H9 (cell line): ENCODE results near the gene CCDC138. TPM values are rescaled to one million over a fixed set of nuclear protein-coding genes. Genes with fewer than 3 reads are reported as not detected.

Experiments used
- DNase-seq: peaks from one replicate; pipeline ENCODE4 v3.0.0-alpha.2; 2017
- H2AFZ ChIP-seq: one replicate; pipeline ENCODE4 v1.6.1; 2013; ENCODE audit warnings: mild to moderate bottlenecking, low read length, control low read depth, moderate library complexity
- H2AK5ac ChIP-seq: 2 replicates; pipeline ENCODE4 v1.6.1; 2013; ENCODE audit warnings: low read length, control low read depth, mixed read lengths; ENCODE audit not compliant: insufficient read length
- H2BK120ac ChIP-seq: one replicate; pipeline ENCODE4 v1.6.1; 2013; ENCODE audit warnings: low read depth, mild to moderate bottlenecking, low read length, control low read depth, inconsistent platforms; ENCODE audit not compliant: poor library complexity, severe bottlenecking
- H2BK12ac ChIP-seq: 2 replicates; pipeline ENCODE4 v1.6.1; 2013; ENCODE audit warnings: low read length, control low read depth, mixed read lengths, low read depth; ENCODE audit not compliant: insufficient read length
- H2BK15ac ChIP-seq: 2 replicates; pipeline ENCODE4 v1.6.1; 2013; ENCODE audit warnings: low read depth, low read length, control low read depth
- H2BK20ac ChIP-seq: one replicate; pipeline ENCODE4 v1.6.1; 2013; ENCODE audit warnings: low read depth, mild to moderate bottlenecking, low read length, control low read depth, inconsistent platforms; ENCODE audit not compliant: poor library complexity, severe bottlenecking
- H2BK5ac ChIP-seq: 2 replicates; pipeline ENCODE4 v1.6.1; 2013; ENCODE audit warnings: low read length, control low read depth, mixed read lengths; ENCODE audit not compliant: insufficient read length
- H3K14ac ChIP-seq: 2 replicates; pipeline ENCODE4 v1.6.1; 2013; ENCODE audit warnings: low read length, control low read depth; ENCODE audit not compliant: insufficient read depth
- H3K18ac ChIP-seq: 2 replicates; pipeline ENCODE4 v1.6.1; 2013; ENCODE audit warnings: low read depth, mild to moderate bottlenecking, mixed read lengths, low read length, control low read depth; ENCODE audit not compliant: insufficient read length
- H3K23ac ChIP-seq: 2 replicates; pipeline ENCODE4 v1.6.1; 2013; ENCODE audit warnings: low read length, control low read depth, mixed read lengths, low read depth; ENCODE audit not compliant: insufficient read length
- H3K23me2 ChIP-seq: 2 replicates; pipeline ENCODE4 v1.6.1; 2013; ENCODE audit warnings: low read depth, mild to moderate bottlenecking, mixed read lengths, low read length, control low read depth; ENCODE audit not compliant: insufficient read length, poor library complexity, severe bottlenecking
- H3K27ac ChIP-seq: 2 replicates; pipeline ENCODE4 v1.5.1; 2013; ENCODE audit warnings: low read length, control low read depth, mixed read lengths, low read depth; ENCODE audit not compliant: insufficient read length
- H3K27me3 ChIP-seq: 2 replicates; pipeline ENCODE4 v1.6.1; 2013; ENCODE audit warnings: low read length, control low read depth, inconsistent platforms; ENCODE audit not compliant: insufficient read depth
- H3K4ac ChIP-seq: 2 replicates; pipeline ENCODE4 v1.6.1; 2013; ENCODE audit warnings: low read depth, mild to moderate bottlenecking, control low read depth, inconsistent platforms, low read length, moderate library complexity
- H3K4me1 ChIP-seq: 2 replicates; pipeline ENCODE4 v1.6.1; 2013; ENCODE audit warnings: low read length, control low read depth, inconsistent platforms; ENCODE audit not compliant: insufficient read depth
- H3K4me2 ChIP-seq: 2 replicates; pipeline ENCODE4 v1.6.1; 2013; ENCODE audit warnings: low read length, control low read depth, mixed read lengths; ENCODE audit not compliant: insufficient read length, insufficient read depth
- H3K56ac ChIP-seq: 2 replicates; pipeline ENCODE4 v1.6.1; 2013; ENCODE audit warnings: low read depth, mild to moderate bottlenecking, mixed read lengths, low read length, control low read depth; ENCODE audit not compliant: insufficient read length
- H3K79me1 ChIP-seq: 2 replicates; pipeline ENCODE4 v1.6.1; 2013; ENCODE audit warnings: low read depth, mild to moderate bottlenecking, moderate library complexity, low read length, control low read depth, inconsistent platforms; ENCODE audit not compliant: insufficient read depth, poor library complexity, severe bottlenecking
- H3K79me2 ChIP-seq: 2 replicates; pipeline ENCODE4 v1.6.1; 2013; ENCODE audit warnings: low read length, control low read depth, inconsistent platforms; ENCODE audit not compliant: insufficient read depth
- H3K9ac ChIP-seq: 2 replicates; pipeline ENCODE4 v1.6.1; 2013; ENCODE audit warnings: low read length, control low read depth, mixed read lengths; ENCODE audit not compliant: insufficient read length; ENCODE audit errors: extremely low read depth
- H3K9me3 ChIP-seq: one replicate; pipeline ENCODE4 v1.6.1; 2013; ENCODE audit warnings: low read depth, low read length, inconsistent platforms; ENCODE audit not compliant: control insufficient read depth
- H3T11ph ChIP-seq: one replicate; pipeline ENCODE4 v1.6.1; 2013; ENCODE audit warnings: mild to moderate bottlenecking, low read length, control low read depth, inconsistent platforms
- H4K20me1 ChIP-seq: one replicate; pipeline ENCODE4 v1.6.1; 2013; ENCODE audit not compliant: control insufficient read depth, insufficient read length, insufficient read depth
- H4K5ac ChIP-seq: 2 replicates; pipeline ENCODE4 v1.6.1; 2013; ENCODE audit warnings: low read depth, mild to moderate bottlenecking, mixed read lengths, low read length, control low read depth; ENCODE audit not compliant: insufficient read length
- H4K8ac ChIP-seq: replicated peaks from 2 replicates; pipeline ENCODE4 v1.6.1; 2013; ENCODE audit warnings: low read length, control low read depth, mixed read lengths, low read depth; ENCODE audit not compliant: insufficient read length
- H4K91ac ChIP-seq: 2 replicates; pipeline ENCODE4 v1.6.1; 2013; ENCODE audit warnings: low read depth, mild to moderate bottlenecking, moderate library complexity, mixed read lengths, low read length, control low read depth; ENCODE audit not compliant: insufficient read length
- H3K27ac Mint-ChIP-seq, 3 experiments: 2 replicates in 2 of 3; 3 replicates in 1 of 3; pipeline ENCODE4 v1.8.0; 2020 to 2021; ENCODE audit warnings: mixed read lengths in 3 of 3, mild to moderate bottlenecking in 1 of 3, moderate library complexity in 1 of 3
- H3K27me3 Mint-ChIP-seq: 2 replicates; pipeline ENCODE4 v1.8.0; 2021; ENCODE audit warnings: low read depth, mild to moderate bottlenecking, moderate library complexity, mixed read lengths
- H3K36me3 Mint-ChIP-seq, 3 experiments: 2 replicates in 2 of 3; 3 replicates in 1 of 3; pipeline ENCODE4 v1.8.0; 2020 to 2021; ENCODE audit warnings: low read depth in 3 of 3, mixed read lengths in 3 of 3; ENCODE audit not compliant: insufficient read depth in 1 of 3
- H3K4me1 Mint-ChIP-seq, 2 experiments: 2 replicates each; pipeline ENCODE4 v1.8.0; 2020; ENCODE audit warnings: mixed read lengths in 2 of 2
- H3K4me3 Mint-ChIP-seq, 2 experiments: 2 replicates in 1 of 2; 3 replicates in 1 of 2; pipeline ENCODE4 v1.8.0; 2020 to 2021; ENCODE audit warnings: mild to moderate bottlenecking in 2 of 2, mixed read lengths in 2 of 2, moderate library complexity in 1 of 2
- H3K9me3 Mint-ChIP-seq, 2 experiments: 2 replicates in 1 of 2; 3 replicates in 1 of 2; pipeline ENCODE4 v1.8.0; 2020; ENCODE audit warnings: mild to moderate bottlenecking in 2 of 2, mixed read lengths in 2 of 2, moderate library complexity in 1 of 2
- WGBS: extraction: QIAGEN DNeasy Blood & Tissue Kit; methylation state at CpG from one replicate; pipeline ENCODE4 v1.1.7; 2013; ENCODE audit warnings: missing lambda C conversion rate, low lambda C conversion rate, mixed read lengths; ENCODE audit not compliant: insufficient read length; ENCODE audit errors: extremely low coverage; 5-methylcytosine and 5-hydroxymethylcytosine counted together
- total RNA-seq: library from RNA; stranded (reverse); gene quantifications from 2 replicates; pipeline ENCODE4 v1.2.1, GENCODE V29; 2021
- TF ChIP-seq, protein P1 (sequence below): fragments of 200-600 bp; sonication (generic); conservative IDR thresholded peaks from 3 replicates; pipeline ENCODE4 v1.8.0; 2021; ENCODE audit warnings: antibody characterized with exemption, mild to moderate bottlenecking

The CCDC138 gene
- total RNA-seq, 1 experiment from 2014 or later: 32.7 TPM

DNA sequence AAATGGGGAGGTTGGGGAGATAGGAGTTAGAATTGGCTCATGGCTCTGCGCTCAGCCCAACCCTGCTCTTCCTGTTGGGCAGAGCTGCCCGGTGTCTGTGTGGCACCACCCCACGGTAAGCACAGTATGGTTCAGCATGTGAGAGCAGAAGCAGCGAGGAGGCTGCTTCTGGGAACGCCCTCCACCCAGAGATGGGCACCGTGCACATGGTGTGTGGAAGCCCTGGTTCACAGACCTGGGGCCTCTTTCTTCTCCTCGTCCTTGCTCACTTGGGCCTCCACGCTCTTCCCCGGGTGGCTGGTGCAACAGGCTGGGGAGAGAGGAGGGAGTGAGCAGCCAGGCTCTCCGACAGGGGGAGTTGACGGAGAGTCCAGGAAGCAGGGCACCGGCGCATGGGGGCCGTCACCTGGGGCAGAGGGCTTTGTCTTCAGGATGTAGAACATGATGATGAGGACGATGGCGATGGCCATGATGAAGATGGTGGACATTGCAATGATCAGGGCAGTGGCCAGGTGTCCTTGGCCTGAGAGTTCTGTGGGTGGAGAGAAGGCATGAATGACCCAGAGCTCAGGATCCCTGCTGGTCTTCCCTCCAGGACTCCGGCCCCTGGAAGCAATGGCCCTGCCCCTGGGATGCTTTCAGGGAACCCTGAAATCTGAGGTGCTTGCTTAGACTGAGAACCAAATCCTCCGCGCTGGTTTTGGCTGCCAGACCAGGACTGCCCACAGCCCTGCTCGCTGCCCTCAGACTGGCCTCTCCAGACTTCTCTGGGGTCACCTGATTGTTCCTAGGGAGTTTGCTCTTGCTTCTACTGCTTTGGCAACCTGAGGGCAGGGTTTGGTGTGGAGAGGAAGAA, 124.2 kb downstream of the CCDC138 start:
- H3K79me1 ChIP-seq: no peaks in the 10 kb centered on the region
- no peak overlapping the region for H3K56ac ChIP-seq
- no peak overlapping the region for H2BK20ac ChIP-seq
- H3K4ac ChIP-seq: no peak overlapping the region
- no peaks in the 10 kb centered on the region for H3K23me2 ChIP-seq
- H3K4me2 ChIP-seq: no peak overlapping the region
- H4K8ac ChIP-seq: no peak overlapping the region
- no peak overlapping the region for H4K5ac ChIP-seq
- no peak overlapping the region for H3K14ac ChIP-seq
- peaks cover 2% of the 10 kb centered on the region; the same call in 1 of the 2 replicates for H3K27me3 Mint-ChIP-seq
- no peaks in the 10 kb centered on the region for H3K36me3 Mint-ChIP-seq
- no peak overlapping the region for H4K91ac ChIP-seq
- no peak overlapping the region for H3K4me3 Mint-ChIP-seq
- H3K27ac Mint-ChIP-seq: no peak overlapping the region; a peak in 1 of 7 replicates
- no peak overlapping the region for H2BK120ac ChIP-seq
- H4K20me1 ChIP-seq: no peaks in the 10 kb centered on the region
- H3K18ac ChIP-seq: no peak overlapping the region
- H3K27me3 ChIP-seq: no peaks in the 10 kb centered on the region
- no peak overlapping the region for H2AK5ac ChIP-seq
- WGBS: no CpG with 5 or more reads among the region's 20 CpGs
- no peak overlapping the region for H2AFZ ChIP-seq
- H3K4me1 Mint-ChIP-seq: no peaks in the 10 kb centered on the region
- no peak overlapping the region for H3T11ph ChIP-seq
- no peaks in the 10 kb centered on the region for H3K9me3 Mint-ChIP-seq
- no peaks in the 10 kb centered on the region for H3K9me3 ChIP-seq
- H3K27ac ChIP-seq: no peak overlapping the region
- no peak overlapping the region for H3K9ac ChIP-seq
- TF ChIP-seq, protein P1, sequence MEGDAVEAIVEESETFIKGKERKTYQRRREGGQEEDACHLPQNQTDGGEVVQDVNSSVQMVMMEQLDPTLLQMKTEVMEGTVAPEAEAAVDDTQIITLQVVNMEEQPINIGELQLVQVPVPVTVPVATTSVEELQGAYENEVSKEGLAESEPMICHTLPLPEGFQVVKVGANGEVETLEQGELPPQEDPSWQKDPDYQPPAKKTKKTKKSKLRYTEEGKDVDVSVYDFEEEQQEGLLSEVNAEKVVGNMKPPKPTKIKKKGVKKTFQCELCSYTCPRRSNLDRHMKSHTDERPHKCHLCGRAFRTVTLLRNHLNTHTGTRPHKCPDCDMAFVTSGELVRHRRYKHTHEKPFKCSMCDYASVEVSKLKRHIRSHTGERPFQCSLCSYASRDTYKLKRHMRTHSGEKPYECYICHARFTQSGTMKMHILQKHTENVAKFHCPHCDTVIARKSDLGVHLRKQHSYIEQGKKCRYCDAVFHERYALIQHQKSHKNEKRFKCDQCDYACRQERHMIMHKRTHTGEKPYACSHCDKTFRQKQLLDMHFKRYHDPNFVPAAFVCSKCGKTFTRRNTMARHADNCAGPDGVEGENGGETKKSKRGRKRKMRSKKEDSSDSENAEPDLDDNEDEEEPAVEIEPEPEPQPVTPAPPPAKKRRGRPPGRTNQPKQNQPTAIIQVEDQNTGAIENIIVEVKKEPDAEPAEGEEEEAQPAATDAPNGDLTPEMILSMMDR: no peak
- H3K4me1 ChIP-seq: no peaks in the 10 kb centered on the region
- no peak overlapping the region for H2BK12ac ChIP-seq
- DNase-seq: peak; percentile 20
- H2BK5ac ChIP-seq: no peak overlapping the region
- no peaks in the 10 kb centered on the region for H3K79me2 ChIP-seq
- no peak overlapping the region for H2BK15ac ChIP-seq
- no peak overlapping the region for H3K23ac ChIP-seq
